Stimulated activated CD4-positive, alpha-beta T cell treated with anti-CD3 and anti-CD28 coated beads, Interleukin-4, amount 100 ng/mL, for 4 hours (primary cell): Measurements from ENCODE around the gene CEACAM16.
A peak's percentile ranks its signal among the peaks of the same experiment; 100 is the strongest.
"Not testable (repeated sequence)": the region's sequence is repeated elsewhere in the genome, so short reads cannot be mapped to it uniquely, and the experiment has no call there.

ENCODE experiments used
- DNase-seq, 2 experiments: peaks; one replicate each; pipeline ENCODE4 v3.0.0-alpha.2; 2020

The CEACAM16 gene

DNA sequence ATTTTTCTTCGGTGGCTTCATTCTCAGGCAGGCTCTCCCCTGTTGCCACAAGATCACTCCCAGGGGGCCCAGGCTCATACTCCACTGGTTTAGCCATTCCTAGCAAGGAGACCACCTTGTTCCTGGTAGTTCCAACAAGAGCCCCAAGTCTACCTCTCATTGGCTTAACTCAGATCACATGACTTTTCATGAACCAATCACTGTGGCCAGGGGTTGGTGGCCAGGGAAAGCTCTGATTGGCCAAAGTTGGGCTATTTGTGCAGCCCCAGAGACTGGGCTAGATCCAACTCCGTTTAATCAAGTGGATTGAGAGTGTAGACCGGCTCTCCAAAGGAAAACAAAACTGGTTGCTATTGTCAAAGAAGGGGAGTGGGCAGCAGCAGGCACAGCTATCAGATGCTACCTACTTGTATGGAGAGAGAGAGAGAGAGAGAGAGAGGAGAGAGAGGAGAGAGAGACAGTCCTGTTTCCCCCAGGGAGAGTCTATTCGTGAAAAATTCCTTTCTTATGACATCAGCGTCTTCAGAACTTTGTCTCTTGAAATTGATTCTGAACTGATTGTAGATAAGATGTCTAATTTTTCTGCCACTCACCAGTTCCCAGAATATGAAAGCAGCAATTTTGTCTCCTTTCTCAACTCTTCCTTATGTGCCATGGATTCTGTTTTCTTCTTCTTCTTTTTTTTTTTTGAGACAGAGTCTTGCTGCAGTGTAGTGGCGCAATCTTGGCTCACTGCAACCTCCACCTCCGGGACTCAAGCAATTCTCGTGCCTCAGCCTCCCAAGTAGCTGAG is 21.7 kb upstream of the CEACAM16 start:
- no peak for DNase-seq

- DNase-seq = no peak
Observed at GRCh38 chr19:44680536-44680935, 18.4 kb upstream of the CEACAM16 start.

- DNase-seq = no peak
Observed at GRCh38 chr19:44681992-44682790, 16.8 kb upstream of the CEACAM16 start.

DNA sequence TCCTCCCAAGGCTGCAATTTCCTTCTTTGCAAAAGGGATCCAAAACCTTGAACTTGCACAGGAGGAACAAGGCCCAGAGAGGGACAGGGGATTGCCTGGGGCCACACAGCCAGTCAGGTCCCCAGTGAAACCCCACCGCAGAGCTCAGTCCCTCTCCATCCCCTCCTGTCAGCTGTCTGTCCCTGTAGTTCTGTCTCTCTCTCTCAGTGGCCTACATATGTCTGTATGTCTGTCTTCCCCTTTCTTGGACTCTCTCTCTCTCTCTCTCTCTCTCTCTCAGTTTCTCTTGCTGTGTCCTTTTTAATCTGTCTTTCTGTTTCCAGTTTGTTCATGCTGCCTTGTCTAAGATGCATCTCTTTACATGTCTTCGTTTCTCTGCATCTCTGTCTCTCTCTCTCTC is 16.1 kb upstream of the CEACAM16 start:
- DNase-seq = no peak

DNA sequence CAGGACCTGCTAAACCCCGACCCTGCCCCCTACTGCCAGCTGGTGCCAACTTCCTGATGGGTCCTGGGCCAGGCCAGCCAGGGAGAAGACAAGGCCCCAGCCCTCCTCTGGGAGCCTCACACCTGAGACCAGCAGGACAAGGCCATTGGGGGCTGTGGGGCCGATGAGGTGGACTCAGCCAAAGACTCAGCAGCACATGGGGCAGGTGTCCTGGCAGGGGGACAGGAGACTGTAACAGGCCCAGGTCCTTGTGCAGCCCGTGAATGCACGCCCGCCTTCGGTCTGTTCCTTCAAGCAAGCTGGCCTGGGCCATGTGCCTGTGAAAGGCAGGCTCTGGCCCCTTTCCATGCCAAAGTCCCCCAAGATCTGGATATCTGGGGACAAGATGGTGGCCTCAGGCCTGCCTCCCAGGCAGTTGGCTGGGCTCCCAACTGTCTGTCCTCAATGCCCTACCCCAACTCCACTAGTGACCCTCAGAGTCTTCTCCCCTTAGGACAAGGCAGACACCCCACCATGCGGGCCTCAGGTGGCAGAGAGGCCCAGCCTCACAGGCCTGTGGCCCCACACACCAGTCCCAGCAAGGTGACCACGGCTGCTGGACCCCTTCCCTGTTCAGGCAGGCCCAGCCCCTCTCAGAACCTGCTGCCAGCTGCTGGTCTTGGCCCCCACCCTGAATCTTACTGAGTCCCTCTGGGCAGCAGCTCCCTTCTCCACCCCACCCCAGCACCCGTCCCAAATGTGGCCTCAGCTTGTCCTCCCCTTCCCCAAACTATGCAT is 15.3 kb upstream of the CEACAM16 start:
- no peak for DNase-seq

- not testable (repeated sequence) for DNase-seq
Observed at GRCh38 chr19:44684396-44684795, 14.6 kb upstream of the CEACAM16 start.

DNA sequence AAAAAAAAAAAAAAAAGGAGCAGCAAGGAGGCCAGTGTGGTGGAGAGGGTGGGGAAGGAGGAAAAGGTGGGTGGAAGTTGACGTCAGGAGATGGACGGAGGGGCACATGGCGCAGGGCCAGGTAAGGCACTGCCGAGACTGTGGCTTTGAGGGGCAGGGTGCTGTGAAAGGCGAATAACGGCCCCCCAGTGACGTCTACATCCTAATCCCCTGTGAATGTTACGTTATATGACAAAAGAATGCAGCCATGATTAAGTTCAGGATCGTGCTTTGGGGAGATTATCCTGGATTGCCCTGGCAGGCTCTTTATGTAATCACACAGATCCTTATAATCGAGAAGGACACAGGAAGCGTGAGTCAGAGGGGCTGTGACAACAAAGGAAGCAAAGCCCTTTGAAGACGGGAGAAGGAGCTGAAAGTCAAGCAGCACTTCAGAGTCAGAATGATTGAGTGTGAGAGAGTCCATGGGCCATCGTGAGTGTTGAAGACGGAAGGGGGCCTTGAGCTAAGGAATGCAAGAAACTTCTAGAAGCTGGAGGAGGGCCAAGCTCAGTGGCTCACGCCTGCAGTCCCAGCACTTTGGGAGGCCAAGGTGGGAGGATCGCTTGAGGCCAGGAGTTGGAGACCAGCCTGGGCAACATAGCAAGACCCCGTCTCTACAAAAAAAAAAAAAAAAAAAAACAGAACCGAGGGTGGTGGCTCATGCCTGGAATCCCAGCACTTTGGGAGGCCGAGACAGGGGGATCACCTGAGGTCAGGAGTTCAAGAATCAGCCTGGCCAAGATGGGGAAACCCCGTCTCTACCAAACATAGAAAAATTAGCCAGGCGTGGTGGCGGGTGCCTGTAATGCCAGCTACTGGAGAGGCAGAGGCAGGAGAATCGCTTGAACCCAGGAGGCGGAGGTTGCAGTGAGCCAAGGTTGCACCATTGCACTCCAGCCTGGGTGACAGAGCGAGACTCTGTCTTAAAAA is 13.8 kb upstream of the CEACAM16 start:
- no peak for DNase-seq

GRCh38 chr19:44685877-44686276 is 13.1 kb upstream of the CEACAM16 start:
- no peak for DNase-seq

DNA sequence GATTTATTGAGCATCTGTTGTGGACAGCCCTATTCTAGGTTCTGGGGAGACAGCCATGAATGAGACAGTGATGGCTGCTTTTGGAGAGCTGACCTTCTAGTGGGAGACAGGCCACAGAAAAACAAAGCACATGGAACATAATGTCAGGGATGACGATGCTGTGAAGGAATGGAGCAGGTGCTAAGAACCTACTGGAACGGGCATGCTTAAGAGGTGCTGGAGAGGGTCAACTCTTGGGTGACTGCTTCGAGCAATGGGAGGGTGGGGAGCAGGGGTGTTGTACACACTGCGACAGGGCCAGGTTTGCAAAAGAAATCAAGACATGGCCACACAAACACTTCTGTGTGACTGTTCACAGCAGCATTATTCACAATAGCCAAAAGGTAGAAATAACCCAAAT is 12.1 kb upstream of the CEACAM16 start:
- no peak for DNase-seq

DNA sequence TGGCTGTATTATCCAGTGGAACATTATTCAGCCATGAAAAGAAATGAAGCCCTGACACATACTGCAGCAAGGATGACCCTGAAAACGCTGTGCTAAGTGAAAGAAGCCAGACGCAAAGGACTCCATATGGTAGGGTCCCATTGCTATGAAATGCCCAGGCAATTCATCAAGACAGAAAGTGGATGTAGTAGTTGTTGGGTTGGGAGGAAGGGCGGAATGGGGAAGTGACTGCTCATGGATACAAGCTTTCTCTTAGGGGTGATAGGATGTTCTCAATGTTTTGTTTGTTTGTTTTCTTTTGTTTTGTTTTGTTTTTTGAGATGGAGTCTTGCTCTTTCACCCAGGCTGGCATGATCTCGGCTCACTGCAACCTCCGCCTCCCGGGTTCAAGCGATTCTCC is 11.1 kb upstream of the CEACAM16 start:
- DNase-seq = no peak

DNA sequence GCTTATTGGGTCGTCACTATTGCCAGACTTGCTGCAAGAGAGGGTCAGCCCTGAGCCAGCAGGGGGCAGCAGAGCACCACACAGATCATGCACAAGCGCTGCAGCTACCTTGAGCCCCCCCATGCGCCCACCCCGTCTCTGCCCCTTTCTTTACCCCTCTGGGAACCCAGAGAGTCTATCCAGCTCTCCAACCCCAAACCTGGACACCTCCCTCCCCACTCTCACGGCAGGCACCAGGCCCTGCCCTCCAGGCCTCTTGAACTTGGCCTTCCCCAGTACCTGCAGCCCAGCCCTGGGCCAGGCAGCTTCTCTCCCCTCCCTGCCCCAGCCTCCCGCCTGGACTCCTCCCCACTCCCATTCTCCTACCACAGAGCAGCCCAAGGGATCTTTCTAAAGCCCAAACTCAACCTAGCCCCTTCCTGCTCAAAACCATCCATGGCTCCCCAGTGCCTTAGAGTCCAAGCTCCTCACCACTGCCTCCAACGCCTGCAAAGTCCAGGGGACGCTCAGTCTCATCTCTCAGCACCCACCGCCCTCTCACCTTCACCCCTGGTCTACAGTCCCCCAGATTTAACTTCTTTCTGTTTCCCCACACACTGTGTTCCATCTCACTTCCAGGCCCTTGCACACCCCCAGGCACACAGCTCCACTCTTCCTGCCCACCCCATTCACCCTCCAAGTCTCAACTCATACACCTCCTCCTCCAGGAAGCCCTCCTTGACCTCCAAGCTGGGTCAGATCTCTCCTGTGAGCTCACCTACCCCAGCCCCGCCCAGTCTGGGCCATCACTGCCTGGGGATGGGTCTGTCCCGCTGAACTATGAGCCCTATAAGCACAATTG is 9.4 kb upstream of the CEACAM16 start:
- peak; percentile 62 to 81 for DNase-seq

GRCh38 chr19:44690131-44690440 is 8.9 kb upstream of the CEACAM16 start:
- DNase-seq = no peak

DNA sequence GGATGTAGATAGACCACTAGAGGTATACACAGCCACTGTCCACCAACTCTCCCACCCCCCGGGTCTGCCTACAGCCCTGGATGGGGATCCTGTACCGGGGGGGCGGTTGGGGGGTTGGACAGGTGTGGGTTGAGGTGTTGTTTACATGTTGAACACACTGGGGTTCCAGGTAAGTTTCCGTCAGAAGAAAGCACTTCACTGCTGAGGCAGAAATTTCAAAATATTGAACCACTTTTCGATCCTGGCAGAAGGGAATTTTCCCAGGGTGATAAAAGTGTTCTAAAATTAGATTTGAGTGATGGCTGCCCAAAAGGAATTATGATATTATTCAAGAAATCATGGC is 6.6 kb upstream of the CEACAM16 start:
- DNase-seq = no peak

DNA sequence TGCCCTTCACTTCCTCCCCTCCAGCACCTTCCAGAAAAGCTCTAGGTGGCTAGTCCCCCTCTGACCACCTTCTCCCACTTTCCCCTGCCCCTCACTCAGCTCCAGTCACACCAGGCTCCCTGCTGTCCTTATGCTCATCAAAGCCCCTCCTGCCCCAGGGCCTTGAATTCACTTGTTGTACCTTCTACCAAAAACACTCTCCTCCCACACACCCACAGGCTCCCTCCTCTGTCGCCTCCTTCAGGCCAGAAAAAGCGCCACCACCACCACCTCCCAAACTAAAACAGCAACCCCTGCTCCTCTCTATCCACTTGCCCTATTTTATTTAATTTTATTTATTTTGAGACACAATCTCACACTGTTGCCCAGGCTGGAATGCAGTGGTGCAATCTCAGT is 4.8 kb upstream of the CEACAM16 start:
- peak in 1 of 2 experiments; percentile 10 for DNase-seq

GRCh38 chr19:44696939-44697669 is 1.8 kb upstream of the CEACAM16 start:
- no peak for DNase-seq

DNA sequence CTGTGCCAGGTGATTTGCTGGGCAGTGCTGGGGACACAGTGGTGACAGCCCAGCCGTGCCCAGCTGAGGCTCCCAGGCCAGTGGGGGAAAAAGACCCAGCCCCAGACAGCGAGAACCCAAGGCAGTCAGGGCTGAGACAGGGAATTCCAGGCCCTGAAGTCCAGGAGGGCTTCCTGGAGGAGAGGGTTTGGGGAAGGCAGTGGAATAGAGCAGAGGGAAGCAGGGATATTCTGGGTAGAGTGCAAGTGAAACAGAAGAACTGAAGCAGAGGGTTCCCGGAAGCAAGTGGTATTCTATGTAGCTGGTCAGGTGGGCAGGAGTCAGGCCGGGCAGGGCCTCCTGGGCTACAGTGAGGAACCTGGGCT is 1.3 kb upstream of the CEACAM16 start:
- DNase-seq = no peak

DNA sequence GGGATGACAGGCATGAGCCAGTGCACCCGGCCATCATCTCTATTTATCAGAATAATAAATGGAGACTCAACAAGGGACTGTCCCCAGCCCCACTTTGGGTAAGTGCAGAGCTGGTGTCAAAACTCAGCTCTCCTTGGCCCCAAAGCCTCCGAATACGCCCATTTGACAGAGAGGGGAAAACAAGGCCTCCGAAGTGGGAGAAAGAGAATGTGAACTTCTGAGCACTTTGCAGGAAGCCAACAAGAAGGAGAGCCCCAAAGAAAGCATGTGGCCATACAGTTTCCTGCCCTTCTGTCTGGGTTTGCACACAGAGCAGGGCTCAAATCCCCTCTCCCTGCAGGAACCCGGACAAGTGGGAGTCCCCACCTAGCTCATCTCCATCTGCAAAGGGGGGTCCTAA is 1.6 kb downstream of the CEACAM16 start:
- no peak for DNase-seq

GRCh38 chr19:44701228-44701627 is 2.3 kb downstream of the CEACAM16 start:
- DNase-seq = no peak

DNA sequence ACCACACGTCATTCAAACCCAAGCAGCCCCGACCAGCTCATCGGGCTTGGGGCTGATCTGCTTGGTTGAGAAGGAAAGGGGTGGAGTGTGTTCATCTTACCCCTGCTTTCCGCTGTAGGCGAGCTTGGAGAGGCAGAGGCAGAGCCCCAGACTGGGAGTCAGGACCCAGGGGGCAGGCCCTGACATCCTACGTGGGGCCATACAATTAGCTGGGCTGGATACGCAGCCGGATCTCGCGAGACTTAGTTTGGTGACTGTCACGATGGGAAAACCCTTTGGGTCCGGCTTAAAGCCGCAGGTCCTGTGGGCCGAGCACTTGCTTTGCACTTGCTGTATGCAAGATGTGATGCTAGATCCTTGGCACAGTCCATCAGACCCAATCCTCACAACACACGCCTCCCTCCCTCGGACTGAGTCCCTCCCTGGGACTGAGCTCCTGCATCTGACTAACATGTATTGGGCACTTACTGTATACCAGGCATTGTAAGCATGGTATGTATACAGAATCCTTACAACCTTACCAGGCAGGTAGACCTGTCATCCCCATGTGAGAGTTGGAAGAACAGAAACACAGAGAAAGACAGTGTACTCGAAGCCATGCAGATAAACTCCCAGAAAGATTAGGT is 3.7 kb downstream of the CEACAM16 start:
- no peak for DNase-seq

DNA sequence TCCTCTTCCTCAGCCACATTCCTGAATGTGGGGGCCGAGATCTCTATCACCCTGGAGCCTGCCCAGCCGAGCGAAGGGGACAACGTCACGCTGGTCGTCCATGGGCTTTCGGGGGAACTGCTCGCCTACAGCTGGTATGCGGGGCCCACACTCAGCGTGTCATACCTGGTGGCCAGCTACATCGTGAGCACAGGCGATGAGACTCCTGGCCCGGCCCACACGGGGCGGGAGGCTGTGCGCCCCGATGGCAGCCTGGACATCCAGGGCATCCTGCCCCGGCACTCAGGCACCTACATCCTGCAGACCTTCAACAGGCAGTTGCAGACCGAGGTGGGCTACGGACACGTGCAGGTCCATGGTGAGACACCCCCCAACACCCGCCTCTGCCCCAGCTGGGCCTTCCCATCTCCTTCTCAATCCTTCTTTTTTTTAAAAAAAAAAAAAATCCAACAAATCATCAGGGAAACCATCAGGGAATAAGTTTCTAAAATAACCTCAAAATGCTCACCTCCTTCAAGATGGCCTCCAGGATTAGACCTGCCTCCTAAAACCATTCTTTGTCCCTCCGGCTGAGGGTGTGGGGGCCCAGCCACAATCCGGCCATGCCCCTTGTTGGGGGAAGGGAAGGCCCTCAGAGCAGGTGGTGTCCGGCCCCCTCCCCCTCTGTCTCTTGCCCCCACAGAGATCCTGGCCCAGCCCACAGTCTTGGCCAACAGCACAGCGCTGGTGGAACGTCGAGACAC is 4.6 kb downstream of the CEACAM16 start:
- no peak for DNase-seq
